Transverse colon (tissue), 4 donors: Measurements from ENCODE around the gene PDE6H.

Source experiments
- CTCF ChIP-seq, 5 experiments: fragments of 200-600 bp in 3 of 5; fragments of 450-650 bp in 2 of 5; sonication (generic) in 3 of 5; IDR thresholded peaks; 1 replicate in 2 of 5; 2 replicates in 3 of 5; pipeline ENCODE4 v1.5.1; 2016 to 2017; ENCODE audit warnings: antibody characterized with exemption in 5 of 5, inconsistent platforms in 3 of 5, mild to moderate bottlenecking in 2 of 5, moderate library complexity in 1 of 5
- EP300 ChIP-seq: sonication (generic); formaldehyde crosslinking; IDR thresholded peaks from one replicate; pipeline ENCODE4 v1.6.1; 2017; ENCODE audit warnings: antibody characterized with exemption, low read depth
- POLR2A ChIP-seq: fragments of 450-650 bp; IDR thresholded peaks from one replicate; pipeline ENCODE4 v1.6.1; 2016; ENCODE audit warnings: antibody characterized with exemption, mild to moderate bottlenecking, moderate library complexity
- POLR2AphosphoS5 ChIP-seq, 3 donors: sonication (generic); formaldehyde crosslinking; IDR thresholded peaks; one replicate each; pipeline ENCODE4 v1.6.1; 2016; ENCODE audit warnings: antibody characterized with exemption in 3 of 3

- TF ChIP-seq CTCF (IDR thresholded peaks at IDR 0.05) (no peak), POLR2A (no peak), POLR2AphosphoS5 (IDR thresholded peaks at IDR 0.05) (no peak), EP300 (no peak)
Observed at GRCh38 chr12:14923944-14924343, 48.9 kb upstream of the PDE6H start.
